WTC11 (cell line): ENCODE results near the gene KLHL14. TPM values are rescaled to one million over a fixed set of nuclear protein-coding genes. Genes with fewer than 3 reads are reported as not detected.

Experiments
- ATAC-seq: fragments of 200-7000 bp; cut with Tn5 transposase; 2 replicates; pipeline ENCODE4 v1.10.0; 2021; ENCODE audit warnings: mild to moderate bottlenecking, moderate library complexity
- CTCF ChIA-PET: fragments of 300-600 bp; sonication (Branson Sonifier 250); formaldehyde crosslinking; loops from one replicate; lab custom pipeline; 2021; ENCODE audit warnings: antibody characterized with exemption; lab: Charles Lee
- POLR2A ChIA-PET: fragments of 350-600 bp; sonication (Branson Sonifier 250); formaldehyde crosslinking; loops from one replicate; lab custom pipeline; 2021; ENCODE audit warnings: antibody characterized with exemption; lab: Charles Lee
- DNase-seq: peaks from one replicate; pipeline ENCODE4 v3.0.0; 2021; ENCODE audit warnings: low spot score
- H3K27ac Mint-ChIP-seq: 2 replicates; pipeline ENCODE4 v1.8.0; 2021; ENCODE audit warnings: mixed read lengths
- H3K27me3 Mint-ChIP-seq: 2 replicates; pipeline ENCODE4 v1.8.0; 2021; ENCODE audit warnings: low read depth, mild to moderate bottlenecking, moderate library complexity, mixed read lengths
- H3K36me3 Mint-ChIP-seq: 2 replicates; pipeline ENCODE4 v1.8.0; 2021; ENCODE audit warnings: mixed read lengths
- H3K4me1 Mint-ChIP-seq: 2 replicates; pipeline ENCODE4 v1.8.0; 2022; ENCODE audit warnings: mixed read lengths
- H3K4me3 Mint-ChIP-seq: 2 replicates; pipeline ENCODE4 v1.8.0; 2021; ENCODE audit warnings: mild to moderate bottlenecking, moderate library complexity, mixed read lengths
- H3K9me3 Mint-ChIP-seq: 2 replicates; pipeline ENCODE4 v1.8.0; 2021; ENCODE audit warnings: mixed read lengths
- AFF4 ChIP-seq: sonication (generic); formaldehyde crosslinking; IDR thresholded peaks from 2 replicates; pipeline ENCODE4 v1.8.1; 2023; ENCODE audit warnings: mild to moderate bottlenecking, missing genetic modification reagents, borderline replicate concordance
- ATF1 ChIP-seq: sonication (generic); formaldehyde crosslinking; IDR thresholded peaks from 2 replicates; pipeline ENCODE4 v1.8.1; 2023; ENCODE audit warnings: mild to moderate bottlenecking, moderate library complexity, missing genetic modification reagents
- ATF2 ChIP-seq: sonication (generic); formaldehyde crosslinking; IDR thresholded peaks from 2 replicates; pipeline ENCODE4 v1.8.1; 2022; ENCODE audit warnings: low read depth, missing genetic modification reagents, borderline replicate concordance
- ATF3 ChIP-seq: sonication (generic); formaldehyde crosslinking; conservative IDR thresholded peaks from 2 replicates; pipeline ENCODE4 v1.8.1; 2022; ENCODE audit warnings: mild to moderate bottlenecking, missing genetic modification reagents
- CBFB ChIP-seq: sonication (generic); formaldehyde crosslinking; IDR thresholded peaks from 2 replicates; pipeline ENCODE4 v1.8.1; 2022; ENCODE audit warnings: mild to moderate bottlenecking, low read depth, missing genetic modification reagents
- CTCF ChIP-seq: fragments of 200-600 bp; IDR thresholded peaks from 2 replicates; pipeline ENCODE4 v1.8.0; 2022; ENCODE audit warnings: antibody characterized with exemption
- ESRRA ChIP-seq: sonication (generic); formaldehyde crosslinking; IDR thresholded peaks from 2 replicates; pipeline ENCODE4 v1.8.1; 2022; ENCODE audit warnings: mild to moderate bottlenecking, missing genetic modification reagents, borderline replicate concordance
- ETV6 ChIP-seq: sonication (generic); formaldehyde crosslinking; IDR thresholded peaks from 2 replicates; pipeline ENCODE4 v1.8.1; 2022; ENCODE audit warnings: mild to moderate bottlenecking, missing genetic modification reagents
- FOXK1 ChIP-seq: sonication (generic); formaldehyde crosslinking; IDR thresholded peaks from 2 replicates; pipeline ENCODE4 v1.8.0; 2022; ENCODE audit warnings: mild to moderate bottlenecking, moderate library complexity, missing genetic modification reagents
- IRF2 ChIP-seq: sonication (generic); formaldehyde crosslinking; IDR thresholded peaks from 2 replicates; pipeline ENCODE4 v1.8.0; 2022; ENCODE audit warnings: low read depth, missing genetic modification reagents, borderline replicate concordance
- JAZF1 ChIP-seq: fragments of 250-450 bp; sonication (Bioruptor Pico); IDR thresholded peaks from 2 replicates; pipeline ENCODE4 v1.9.0; 2021; ENCODE audit warnings: moderate library complexity, mild to moderate bottlenecking, inconsistent platforms
- JUN ChIP-seq: sonication (generic); formaldehyde crosslinking; IDR thresholded peaks from 2 replicates; pipeline ENCODE4 v1.8.0; 2023; ENCODE audit warnings: mild to moderate bottlenecking, missing genetic modification reagents
- NR2C2 ChIP-seq: sonication (generic); formaldehyde crosslinking; IDR thresholded peaks from 2 replicates; pipeline ENCODE4 v1.8.0; 2022; ENCODE audit warnings: mild to moderate bottlenecking, missing genetic modification reagents
- SMAD3 ChIP-seq: sonication (generic); formaldehyde crosslinking; IDR thresholded peaks from 2 replicates; pipeline ENCODE4 v1.8.0; 2022; ENCODE audit warnings: missing genetic modification reagents, mild to moderate bottlenecking, borderline replicate concordance
- SMAD4 ChIP-seq: sonication (generic); formaldehyde crosslinking; IDR thresholded peaks from 2 replicates; pipeline ENCODE4 v1.8.0; 2022; ENCODE audit warnings: mild to moderate bottlenecking, missing genetic modification reagents
- SP1 ChIP-seq: sonication (generic); formaldehyde crosslinking; conservative IDR thresholded peaks from 2 replicates; pipeline ENCODE4 v1.8.1; 2022; ENCODE audit warnings: missing genetic modification reagents
- USF1 ChIP-seq: sonication (generic); formaldehyde crosslinking; IDR thresholded peaks from 2 replicates; pipeline ENCODE4 v1.8.0; 2022; ENCODE audit warnings: mild to moderate bottlenecking, missing genetic modification reagents
- ZBTB21 ChIP-seq: sonication (generic); formaldehyde crosslinking; IDR thresholded peaks from 2 replicates; pipeline ENCODE4 v1.8.1; 2023; ENCODE audit warnings: mild to moderate bottlenecking, missing genetic modification reagents, borderline replicate concordance
- ZNF396 ChIP-seq: fragments of 250-450 bp; sonication (Bioruptor Pico); IDR thresholded peaks from 2 replicates; pipeline ENCODE4 v1.8.0; 2021; ENCODE audit warnings: mild to moderate bottlenecking, moderate library complexity, borderline replicate concordance
- ZSCAN18 ChIP-seq: fragments of 250-450 bp; sonication (Bioruptor Pico); IDR thresholded peaks from 2 replicates; pipeline ENCODE4 v2.1.2; 2022; ENCODE audit warnings: mild to moderate bottlenecking, moderate library complexity
- total RNA-seq: library from RNA; stranded (reverse); gene quantifications from 3 replicates; pipeline ENCODE4 v1.2.3, GENCODE V29; 2021

The KLHL14 gene
- total RNA-seq, 1 experiment from 2014 or later, result 4.3 TPM

GRCh38 chr18:32629292-32629691, 143.5 kb downstream of the KLHL14 start (continued):
- no peak for TF ChIP-seq ZSCAN18 (CRISPR knock-in tag)
- no peak for TF ChIP-seq NR2C2 (CRISPR knock-in tag)

GRCh38 chr18:32624182-32624723, 148.6 kb downstream of the KLHL14 start:
- H3K4me1 Mint-ChIP-seq, result no peaks in the 10 kb centered on the region
- H3K4me3 Mint-ChIP-seq, result no peak overlapping the region
- TF ChIP-seq CBFB (CRISPR knock-in tag) (no peak), ESRRA (CRISPR knock-in tag) (no peak), ETV6 (CRISPR knock-in tag) (no peak), SMAD4 (CRISPR knock-in tag) (no peak), ATF1 (CRISPR knock-in tag) (no peak), IRF2 (no peak), ZBTB21 (CRISPR knock-in tag) (no peak)
- DNase-seq (no peak), ATAC-seq (no peak)
- H3K27ac Mint-ChIP-seq, result no peak overlapping the region
- H3K36me3 Mint-ChIP-seq, result no peaks in the 10 kb centered on the region
- ChIA-PET POLR2A (no interaction called here), CTCF (interaction anchor here (0.8 kb wide), 1 partner anchor 75 kb away, joined by 3 read pairs; no protein-coding TSS in a partner anchor)
- peaks cover 7% of the 10 kb centered on the region for H3K9me3 Mint-ChIP-seq
- H3K27me3 Mint-ChIP-seq, result no peaks in the 10 kb centered on the region

GRCh38 chr18:32623563-32623962, 149.3 kb downstream of the KLHL14 start:
- H3K36me3 Mint-ChIP-seq, result no peaks in the 10 kb centered on the region
- H3K4me3 Mint-ChIP-seq, result no peak overlapping the region
- POLR2A ChIA-PET, result no interaction called here
- TF ChIP-seq FOXK1 (CRISPR knock-in tag) (no peak), JUN (CRISPR knock-in tag) (no peak), JAZF1 (CRISPR knock-in tag) (no peak), NR2C2 (CRISPR knock-in tag) (no peak), SP1 (CRISPR knock-in tag) (no peak), ZNF396 (CRISPR knock-in tag) (no peak), ATF3 (CRISPR knock-in tag) (no peak), SMAD3 (CRISPR knock-in tag) (no peak), CTCF (no peak), AFF4 (CRISPR knock-in tag) (no peak), USF1 (CRISPR knock-in tag) (no peak), ATF2 (CRISPR knock-in tag) (no peak)
- H3K27me3 Mint-ChIP-seq, result no peaks in the 10 kb centered on the region
- CTCF ChIA-PET, result no interaction called here
- DNase-seq (no peak), ATAC-seq (no peak)
- peaks cover 3% of the 10 kb centered on the region for H3K4me1 Mint-ChIP-seq
- H3K9me3 Mint-ChIP-seq, result 0 out of 2 replicates have a peak, but pooled peaks cover 3% of the 10 kb centered on the region
- no peak overlapping the region for H3K27ac Mint-ChIP-seq
